GM23248 (cell line): ENCODE data around the gene SHANK2.

ENCODE experiments used
- EZH2 ChIP-seq: fragments of 200-600 bp; sonication (generic); IDR thresholded peaks from 2 replicates; pipeline ENCODE4 v1.6.1; 2018; ENCODE audit warnings: antibody characterized with exemption, mild to moderate bottlenecking; ENCODE audit not compliant: insufficient read depth, poor library complexity, severe bottlenecking
- EZH2phosphoT487 ChIP-seq: fragments of 200-600 bp; sonication (generic); IDR thresholded peaks from 2 replicates; pipeline ENCODE4 v1.6.1; 2018; ENCODE audit warnings: antibody characterized with exemption, moderate library complexity, mild to moderate bottlenecking, low read depth; ENCODE audit not compliant: insufficient read depth

- no peak for TF ChIP-seq EZH2
- TF ChIP-seq EZH2phosphoT487 = no peak
Observed at GRCh38 chr11:71269603-71270511, 17.5 kb upstream of the SHANK2 start.
